ENCODE measurements around the gene SOD3. TPM values are rescaled to one million over a fixed set of nuclear protein-coding genes. Genes with fewer than 3 reads are reported as not detected.

SOD3 gene
- total and polyA plus RNA-seq, 9 of the 15 experiments (the other 6 are each of a cell fraction or from before 2014, with no cell fraction given): 0.10 to 0.31 (median 0.24) TPM; not detected in 6

DNA sequence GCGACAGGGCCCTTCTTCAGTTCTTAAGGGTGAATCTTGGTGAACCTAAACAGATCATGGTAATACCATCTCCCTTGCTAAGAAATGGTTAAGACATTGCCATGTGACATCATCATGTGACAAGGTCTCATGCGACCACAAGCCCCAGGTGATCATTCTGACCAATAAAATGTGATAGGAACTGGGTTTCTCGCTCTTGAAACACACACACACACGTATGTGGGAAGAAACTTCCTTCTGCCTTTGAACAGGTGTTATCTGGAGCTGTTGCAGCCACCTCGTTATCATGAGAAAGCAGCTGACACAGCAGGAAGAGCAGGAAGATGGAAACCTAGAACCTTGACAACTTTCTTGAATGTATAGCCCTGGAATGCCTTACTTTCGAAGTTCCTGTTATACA lies 10.2 kb downstream of the SOD3 start (continued):
- no peak for TF ChIP-seq RBBP5 (IDR thresholded peaks at IDR 0.05; ENCODE audit: borderline replicate concordance, insufficient read depth, low read length, poor library complexity, severe bottlenecking)
- peak; percentile 83 for TF ChIP-seq MAFG (tag; conservative IDR thresholded peaks at IDR 0.05)
- peak; percentile 74 for TF ChIP-seq CBFA2T2 (conservative IDR thresholded peaks at IDR 0.05)
- TF ChIP-seq TCF3 (CRISPR knock-in tag; IDR thresholded peaks at IDR 0.05): peak; percentile 81
- TF ChIP-seq ZNF232 (CRISPR knock-in tag; IDR thresholded peaks at IDR 0.05): 0 out of 2 replicates have a peak, but pooled peaks have one; percentile 28
- TF ChIP-seq, protein P1, sequence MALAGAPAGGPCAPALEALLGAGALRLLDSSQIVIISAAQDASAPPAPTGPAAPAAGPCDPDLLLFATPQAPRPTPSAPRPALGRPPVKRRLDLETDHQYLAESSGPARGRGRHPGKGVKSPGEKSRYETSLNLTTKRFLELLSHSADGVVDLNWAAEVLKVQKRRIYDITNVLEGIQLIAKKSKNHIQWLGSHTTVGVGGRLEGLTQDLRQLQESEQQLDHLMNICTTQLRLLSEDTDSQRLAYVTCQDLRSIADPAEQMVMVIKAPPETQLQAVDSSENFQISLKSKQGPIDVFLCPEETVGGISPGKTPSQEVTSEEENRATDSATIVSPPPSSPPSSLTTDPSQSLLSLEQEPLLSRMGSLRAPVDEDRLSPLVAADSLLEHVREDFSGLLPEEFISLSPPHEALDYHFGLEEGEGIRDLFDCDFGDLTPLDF (CRISPR knock-in tag; IDR thresholded peaks at IDR 0.05): no peak
- no peak for TF ChIP-seq KHSRP (IDR thresholded peaks at IDR 0.05)
- peak; percentile 7 for TF ChIP-seq FOS (IDR thresholded peaks at IDR 0.05; ENCODE audit: extremely low read depth, insufficient read length)
- TF ChIP-seq NFYB (IDR thresholded peaks at IDR 0.05; ENCODE audit: extremely low read depth, insufficient read length): peak; percentile 48
- peak; percentile 70 for TF ChIP-seq CBFA2T3 (IDR thresholded peaks at IDR 0.05)
- TF ChIP-seq, protein P2, sequence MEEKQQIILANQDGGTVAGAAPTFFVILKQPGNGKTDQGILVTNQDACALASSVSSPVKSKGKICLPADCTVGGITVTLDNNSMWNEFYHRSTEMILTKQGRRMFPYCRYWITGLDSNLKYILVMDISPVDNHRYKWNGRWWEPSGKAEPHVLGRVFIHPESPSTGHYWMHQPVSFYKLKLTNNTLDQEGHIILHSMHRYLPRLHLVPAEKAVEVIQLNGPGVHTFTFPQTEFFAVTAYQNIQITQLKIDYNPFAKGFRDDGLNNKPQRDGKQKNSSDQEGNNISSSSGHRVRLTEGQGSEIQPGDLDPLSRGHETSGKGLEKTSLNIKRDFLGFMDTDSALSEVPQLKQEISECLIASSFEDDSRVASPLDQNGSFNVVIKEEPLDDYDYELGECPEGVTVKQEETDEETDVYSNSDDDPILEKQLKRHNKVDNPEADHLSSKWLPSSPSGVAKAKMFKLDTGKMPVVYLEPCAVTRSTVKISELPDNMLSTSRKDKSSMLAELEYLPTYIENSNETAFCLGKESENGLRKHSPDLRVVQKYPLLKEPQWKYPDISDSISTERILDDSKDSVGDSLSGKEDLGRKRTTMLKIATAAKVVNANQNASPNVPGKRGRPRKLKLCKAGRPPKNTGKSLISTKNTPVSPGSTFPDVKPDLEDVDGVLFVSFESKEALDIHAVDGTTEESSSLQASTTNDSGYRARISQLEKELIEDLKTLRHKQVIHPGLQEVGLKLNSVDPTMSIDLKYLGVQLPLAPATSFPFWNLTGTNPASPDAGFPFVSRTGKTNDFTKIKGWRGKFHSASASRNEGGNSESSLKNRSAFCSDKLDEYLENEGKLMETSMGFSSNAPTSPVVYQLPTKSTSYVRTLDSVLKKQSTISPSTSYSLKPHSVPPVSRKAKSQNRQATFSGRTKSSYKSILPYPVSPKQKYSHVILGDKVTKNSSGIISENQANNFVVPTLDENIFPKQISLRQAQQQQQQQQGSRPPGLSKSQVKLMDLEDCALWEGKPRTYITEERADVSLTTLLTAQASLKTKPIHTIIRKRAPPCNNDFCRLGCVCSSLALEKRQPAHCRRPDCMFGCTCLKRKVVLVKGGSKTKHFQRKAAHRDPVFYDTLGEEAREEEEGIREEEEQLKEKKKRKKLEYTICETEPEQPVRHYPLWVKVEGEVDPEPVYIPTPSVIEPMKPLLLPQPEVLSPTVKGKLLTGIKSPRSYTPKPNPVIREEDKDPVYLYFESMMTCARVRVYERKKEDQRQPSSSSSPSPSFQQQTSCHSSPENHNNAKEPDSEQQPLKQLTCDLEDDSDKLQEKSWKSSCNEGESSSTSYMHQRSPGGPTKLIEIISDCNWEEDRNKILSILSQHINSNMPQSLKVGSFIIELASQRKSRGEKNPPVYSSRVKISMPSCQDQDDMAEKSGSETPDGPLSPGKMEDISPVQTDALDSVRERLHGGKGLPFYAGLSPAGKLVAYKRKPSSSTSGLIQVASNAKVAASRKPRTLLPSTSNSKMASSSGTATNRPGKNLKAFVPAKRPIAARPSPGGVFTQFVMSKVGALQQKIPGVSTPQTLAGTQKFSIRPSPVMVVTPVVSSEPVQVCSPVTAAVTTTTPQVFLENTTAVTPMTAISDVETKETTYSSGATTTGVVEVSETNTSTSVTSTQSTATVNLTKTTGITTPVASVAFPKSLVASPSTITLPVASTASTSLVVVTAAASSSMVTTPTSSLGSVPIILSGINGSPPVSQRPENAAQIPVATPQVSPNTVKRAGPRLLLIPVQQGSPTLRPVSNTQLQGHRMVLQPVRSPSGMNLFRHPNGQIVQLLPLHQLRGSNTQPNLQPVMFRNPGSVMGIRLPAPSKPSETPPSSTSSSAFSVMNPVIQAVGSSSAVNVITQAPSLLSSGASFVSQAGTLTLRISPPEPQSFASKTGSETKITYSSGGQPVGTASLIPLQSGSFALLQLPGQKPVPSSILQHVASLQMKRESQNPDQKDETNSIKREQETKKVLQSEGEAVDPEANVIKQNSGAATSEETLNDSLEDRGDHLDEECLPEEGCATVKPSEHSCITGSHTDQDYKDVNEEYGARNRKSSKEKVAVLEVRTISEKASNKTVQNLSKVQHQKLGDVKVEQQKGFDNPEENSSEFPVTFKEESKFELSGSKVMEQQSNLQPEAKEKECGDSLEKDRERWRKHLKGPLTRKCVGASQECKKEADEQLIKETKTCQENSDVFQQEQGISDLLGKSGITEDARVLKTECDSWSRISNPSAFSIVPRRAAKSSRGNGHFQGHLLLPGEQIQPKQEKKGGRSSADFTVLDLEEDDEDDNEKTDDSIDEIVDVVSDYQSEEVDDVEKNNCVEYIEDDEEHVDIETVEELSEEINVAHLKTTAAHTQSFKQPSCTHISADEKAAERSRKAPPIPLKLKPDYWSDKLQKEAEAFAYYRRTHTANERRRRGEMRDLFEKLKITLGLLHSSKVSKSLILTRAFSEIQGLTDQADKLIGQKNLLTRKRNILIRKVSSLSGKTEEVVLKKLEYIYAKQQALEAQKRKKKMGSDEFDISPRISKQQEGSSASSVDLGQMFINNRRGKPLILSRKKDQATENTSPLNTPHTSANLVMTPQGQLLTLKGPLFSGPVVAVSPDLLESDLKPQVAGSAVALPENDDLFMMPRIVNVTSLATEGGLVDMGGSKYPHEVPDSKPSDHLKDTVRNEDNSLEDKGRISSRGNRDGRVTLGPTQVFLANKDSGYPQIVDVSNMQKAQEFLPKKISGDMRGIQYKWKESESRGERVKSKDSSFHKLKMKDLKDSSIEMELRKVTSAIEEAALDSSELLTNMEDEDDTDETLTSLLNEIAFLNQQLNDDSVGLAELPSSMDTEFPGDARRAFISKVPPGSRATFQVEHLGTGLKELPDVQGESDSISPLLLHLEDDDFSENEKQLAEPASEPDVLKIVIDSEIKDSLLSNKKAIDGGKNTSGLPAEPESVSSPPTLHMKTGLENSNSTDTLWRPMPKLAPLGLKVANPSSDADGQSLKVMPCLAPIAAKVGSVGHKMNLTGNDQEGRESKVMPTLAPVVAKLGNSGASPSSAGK (IDR thresholded peaks at IDR 0.05): peak; percentile 58
- TF ChIP-seq CBX1 (IDR thresholded peaks at IDR 0.05; ENCODE audit: low read depth): no peak
- peak; percentile 63 for TF ChIP-seq ARID1B (IDR thresholded peaks at IDR 0.05)
- TF ChIP-seq RAD51 (IDR thresholded peaks at IDR 0.05; ENCODE audit: borderline replicate concordance, low read depth): peak; percentile 95
- peak; percentile 66 for TF ChIP-seq TAL1 (IDR thresholded peaks at IDR 0.05)
- no peak for TF ChIP-seq NR2C1 (IDR thresholded peaks at IDR 0.05)
- TF ChIP-seq NR2C1 (tag; IDR thresholded peaks at IDR 0.05): no peak
- TF ChIP-seq ZNF717 (CRISPR knock-in tag; IDR thresholded peaks at IDR 0.05): no peak
- TF ChIP-seq NEUROD1 (IDR thresholded peaks at IDR 0.05; ENCODE audit: borderline replicate concordance, low read depth, low read length, partially characterized antibody): no peak

Measured in K562 (cell line).